Measurements from ENCODE around the gene RAG2.

DNA sequence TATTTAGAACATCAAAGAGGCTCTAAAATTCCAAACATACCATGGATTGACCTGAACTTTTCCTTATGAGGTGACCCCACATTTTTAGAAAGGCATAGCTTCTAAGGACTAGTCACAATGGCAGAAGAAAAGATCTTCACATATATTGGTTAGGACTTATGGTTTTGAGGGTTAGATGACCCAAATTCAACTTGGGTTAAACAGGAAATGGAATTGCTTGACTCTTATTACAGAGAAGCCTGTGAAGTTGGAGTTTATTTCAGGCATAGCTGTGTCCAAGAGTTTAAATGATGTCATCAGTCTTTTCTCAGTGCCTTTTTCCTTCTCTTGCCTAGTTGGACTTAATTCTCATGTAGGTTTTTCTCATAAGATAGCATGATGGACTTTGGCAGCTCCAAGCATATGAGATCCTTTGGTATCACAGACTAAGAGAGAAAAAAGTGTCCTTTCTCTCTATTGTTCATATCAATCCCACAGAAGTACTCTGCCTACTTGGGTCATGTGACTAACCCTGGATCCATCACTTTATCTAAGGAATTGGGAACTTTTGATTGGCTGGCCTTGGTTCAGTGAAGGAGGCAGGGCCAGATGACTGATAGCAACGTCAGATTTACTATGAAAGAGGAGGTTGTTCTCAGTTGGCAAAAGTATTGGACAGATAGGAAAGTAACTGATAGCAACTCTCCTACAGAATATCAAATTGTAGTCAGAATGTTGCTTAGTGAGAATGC is 47.5 kb downstream of the RAG2 start:
- TF ChIP-seq POLR2A (IDR thresholded peaks at IDR 0.05) = no peak
- TF ChIP-seq, protein P1, sequence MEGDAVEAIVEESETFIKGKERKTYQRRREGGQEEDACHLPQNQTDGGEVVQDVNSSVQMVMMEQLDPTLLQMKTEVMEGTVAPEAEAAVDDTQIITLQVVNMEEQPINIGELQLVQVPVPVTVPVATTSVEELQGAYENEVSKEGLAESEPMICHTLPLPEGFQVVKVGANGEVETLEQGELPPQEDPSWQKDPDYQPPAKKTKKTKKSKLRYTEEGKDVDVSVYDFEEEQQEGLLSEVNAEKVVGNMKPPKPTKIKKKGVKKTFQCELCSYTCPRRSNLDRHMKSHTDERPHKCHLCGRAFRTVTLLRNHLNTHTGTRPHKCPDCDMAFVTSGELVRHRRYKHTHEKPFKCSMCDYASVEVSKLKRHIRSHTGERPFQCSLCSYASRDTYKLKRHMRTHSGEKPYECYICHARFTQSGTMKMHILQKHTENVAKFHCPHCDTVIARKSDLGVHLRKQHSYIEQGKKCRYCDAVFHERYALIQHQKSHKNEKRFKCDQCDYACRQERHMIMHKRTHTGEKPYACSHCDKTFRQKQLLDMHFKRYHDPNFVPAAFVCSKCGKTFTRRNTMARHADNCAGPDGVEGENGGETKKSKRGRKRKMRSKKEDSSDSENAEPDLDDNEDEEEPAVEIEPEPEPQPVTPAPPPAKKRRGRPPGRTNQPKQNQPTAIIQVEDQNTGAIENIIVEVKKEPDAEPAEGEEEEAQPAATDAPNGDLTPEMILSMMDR (IDR thresholded peaks at IDR 0.05) = no peak

Data from Peyer's patch (tissue), 4 donors.